Fibroblast of pulmonary artery (primary cell): ENCODE results near the gene EPB41L4A.
"Not testable (repeated sequence)": the region's sequence is repeated elsewhere in the genome, so short reads cannot be mapped to it uniquely, and the experiment has no call there.

Experiments
- DNase-seq: peaks from one replicate; pipeline ENCODE4 v3.0.0-alpha.2; 2010; ENCODE audit warnings: low read depth
- H3K4me3 ChIP-seq: replicated peaks from 2 replicates; pipeline ENCODE4 v1.5.1; 2011; ENCODE audit warnings: low read depth, mild to moderate bottlenecking, control low read depth, low read length, moderate library complexity
- TF ChIP-seq, protein P1 (sequence below): IDR thresholded peaks from 2 replicates; pipeline ENCODE4 v1.5.1; 2011; ENCODE audit warnings: mild to moderate bottlenecking, control low read depth, low read length, inconsistent platforms; ENCODE audit errors: missing control alignments

EPB41L4A gene

DNA sequence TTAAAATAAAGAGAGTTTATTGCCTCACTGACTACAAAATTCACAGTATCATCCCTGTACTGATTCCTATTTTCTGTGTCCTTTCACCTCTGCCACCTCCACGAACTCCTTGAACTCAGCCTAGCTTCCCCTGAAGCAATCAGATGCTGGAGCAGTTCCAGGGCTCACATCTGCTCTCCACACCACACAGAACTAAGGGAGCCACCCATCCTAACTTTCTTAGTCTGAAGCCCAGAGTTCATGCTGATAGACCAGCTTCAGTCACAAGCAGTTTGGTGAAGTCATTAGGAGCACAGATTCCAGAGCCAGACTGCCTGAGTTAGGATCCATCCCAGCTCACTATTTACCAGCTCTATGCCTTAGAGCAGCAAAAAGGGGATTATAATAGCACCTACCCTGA is 15.6 kb upstream of the EPB41L4A start:
- TF ChIP-seq, protein P1, sequence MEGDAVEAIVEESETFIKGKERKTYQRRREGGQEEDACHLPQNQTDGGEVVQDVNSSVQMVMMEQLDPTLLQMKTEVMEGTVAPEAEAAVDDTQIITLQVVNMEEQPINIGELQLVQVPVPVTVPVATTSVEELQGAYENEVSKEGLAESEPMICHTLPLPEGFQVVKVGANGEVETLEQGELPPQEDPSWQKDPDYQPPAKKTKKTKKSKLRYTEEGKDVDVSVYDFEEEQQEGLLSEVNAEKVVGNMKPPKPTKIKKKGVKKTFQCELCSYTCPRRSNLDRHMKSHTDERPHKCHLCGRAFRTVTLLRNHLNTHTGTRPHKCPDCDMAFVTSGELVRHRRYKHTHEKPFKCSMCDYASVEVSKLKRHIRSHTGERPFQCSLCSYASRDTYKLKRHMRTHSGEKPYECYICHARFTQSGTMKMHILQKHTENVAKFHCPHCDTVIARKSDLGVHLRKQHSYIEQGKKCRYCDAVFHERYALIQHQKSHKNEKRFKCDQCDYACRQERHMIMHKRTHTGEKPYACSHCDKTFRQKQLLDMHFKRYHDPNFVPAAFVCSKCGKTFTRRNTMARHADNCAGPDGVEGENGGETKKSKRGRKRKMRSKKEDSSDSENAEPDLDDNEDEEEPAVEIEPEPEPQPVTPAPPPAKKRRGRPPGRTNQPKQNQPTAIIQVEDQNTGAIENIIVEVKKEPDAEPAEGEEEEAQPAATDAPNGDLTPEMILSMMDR = no peak
- no peak overlapping the region for H3K4me3 ChIP-seq
- no peak for DNase-seq

DNA sequence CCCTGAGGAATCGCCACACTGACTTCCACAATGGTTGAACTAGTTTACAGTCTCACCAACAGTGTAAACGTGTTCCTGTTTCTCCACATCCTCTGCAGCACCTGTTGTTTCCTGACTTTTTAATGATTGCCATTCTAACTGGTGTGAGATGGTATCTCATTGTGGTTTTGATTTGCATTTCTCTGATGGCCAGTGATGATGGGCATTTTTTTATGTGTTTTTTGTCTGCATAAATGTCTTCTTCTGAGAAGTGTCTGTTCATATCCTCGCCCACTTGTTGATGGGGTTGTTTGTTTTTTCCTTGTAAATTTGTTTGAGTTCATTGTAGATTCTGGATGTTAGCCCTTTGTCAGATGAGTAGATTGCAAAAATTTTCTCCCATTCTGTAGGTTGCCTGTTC is 7.1 kb upstream of the EPB41L4A start:
- not testable (repeated sequence) for H3K4me3 ChIP-seq, DNase-seq

DNA sequence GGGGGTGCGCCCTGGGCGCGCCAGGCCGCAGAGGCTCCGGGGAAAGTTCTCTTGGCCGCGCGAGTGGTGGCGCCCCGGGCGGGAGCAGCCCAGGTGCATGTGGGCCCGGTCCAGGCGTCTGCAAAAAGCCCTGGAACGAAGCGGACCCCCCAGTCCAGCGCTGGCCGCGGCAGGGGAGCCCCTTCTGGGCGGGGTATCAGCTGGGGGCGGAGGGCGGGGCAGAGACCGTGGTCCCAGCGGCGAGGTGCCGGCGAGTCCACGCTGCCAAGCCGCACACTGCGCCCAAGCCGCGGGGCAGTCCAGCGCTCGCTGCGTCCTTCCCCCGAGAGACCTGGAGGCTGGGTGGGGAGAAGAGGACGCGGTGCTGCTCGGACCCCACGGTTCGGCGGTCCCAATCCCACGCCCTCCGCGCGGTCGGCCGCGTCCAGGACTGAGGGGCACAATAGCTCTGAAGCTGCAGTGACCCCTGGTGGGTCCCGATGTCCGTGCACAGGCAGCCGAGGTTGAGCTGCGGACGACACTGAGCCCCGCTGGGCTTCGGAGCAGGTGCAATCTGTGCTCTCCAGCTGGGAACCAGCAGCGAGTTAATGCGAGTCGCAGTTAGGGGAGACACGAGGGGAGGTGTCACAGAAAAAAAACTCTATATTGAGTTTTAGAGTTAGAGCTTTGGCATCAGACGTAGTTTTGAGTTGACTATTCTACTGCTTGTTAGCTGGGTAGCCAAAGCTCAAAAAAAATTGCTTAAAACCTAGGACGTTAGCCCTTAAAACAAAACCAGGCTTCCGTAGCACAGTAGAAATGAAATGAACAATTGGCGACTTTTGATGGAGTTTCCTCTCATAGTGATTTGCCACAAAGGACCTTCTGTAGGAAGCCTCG is 1.1 kb upstream of the EPB41L4A start:
- peak; percentile 67 for DNase-seq
- peak overlapping the region; percentile 59 for H3K4me3 ChIP-seq
- TF ChIP-seq, protein P1 = peak; percentile 80

DNA sequence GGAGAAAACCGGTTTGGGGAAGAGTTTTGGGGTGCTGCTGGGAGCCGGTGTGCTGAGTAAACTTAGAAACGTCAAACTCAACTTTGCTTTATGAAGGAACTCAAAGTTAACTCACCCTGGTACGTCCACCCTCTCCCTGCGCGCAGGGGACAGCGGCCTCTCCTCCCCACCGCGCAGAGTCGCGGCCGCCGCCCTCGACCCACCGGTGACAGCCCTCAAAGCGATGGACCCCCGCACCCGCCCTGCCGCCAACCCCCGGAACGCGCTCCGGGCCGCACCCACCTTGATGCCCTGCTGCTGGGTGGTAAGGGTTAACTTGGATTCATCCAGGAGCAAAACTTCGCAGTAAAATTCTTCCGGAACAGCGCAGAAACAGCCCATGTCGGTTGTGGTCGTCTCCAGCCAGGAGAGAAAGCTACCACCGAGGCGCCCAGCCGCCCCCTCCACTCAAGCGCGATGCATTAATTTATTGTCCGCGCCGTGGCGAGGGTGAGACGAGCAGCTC is 366 bp downstream of the EPB41L4A start:
- peak; percentile 17 for DNase-seq
- H3K4me3 ChIP-seq = peak overlapping the region; percentile 59
- TF ChIP-seq, protein P1 = no peak

DNA sequence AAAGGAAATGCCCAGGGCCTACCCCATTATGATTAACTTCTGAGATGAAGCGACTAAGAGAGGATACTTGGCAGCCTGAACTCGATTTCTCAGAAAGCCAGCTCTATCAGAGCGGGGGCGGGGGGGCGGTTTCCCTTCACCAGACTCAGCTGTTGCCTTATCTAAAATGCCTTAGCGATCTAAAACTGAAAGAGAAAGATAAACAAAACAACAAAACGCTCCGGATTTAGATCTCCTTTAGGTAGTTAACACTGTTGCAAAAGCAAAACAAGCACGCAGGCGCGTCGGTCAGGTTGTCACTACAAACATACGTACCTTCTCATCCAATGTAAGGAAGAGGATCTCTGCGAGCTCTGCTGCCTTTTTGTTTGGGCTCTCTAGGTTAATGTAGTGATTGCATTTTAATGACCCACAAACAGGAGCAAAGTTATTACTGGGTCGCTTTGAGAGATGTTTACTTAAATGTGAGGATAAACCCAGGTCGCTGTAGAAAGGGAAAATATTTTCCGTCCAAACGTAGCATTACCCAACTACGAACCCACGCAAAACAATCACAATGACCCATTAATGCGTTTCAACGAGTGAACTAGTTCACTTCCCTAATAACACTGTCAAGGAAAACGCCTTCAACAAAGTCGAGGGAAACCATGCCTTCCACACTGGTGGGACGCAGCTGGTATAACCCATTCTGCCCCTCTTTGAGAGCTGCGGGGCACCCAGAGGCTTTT is 982 bp downstream of the EPB41L4A start:
- DNase-seq = peak; percentile 42
- TF ChIP-seq, protein P1 = no peak
- H3K4me3 ChIP-seq = peak overlapping the region; percentile 59

DNA sequence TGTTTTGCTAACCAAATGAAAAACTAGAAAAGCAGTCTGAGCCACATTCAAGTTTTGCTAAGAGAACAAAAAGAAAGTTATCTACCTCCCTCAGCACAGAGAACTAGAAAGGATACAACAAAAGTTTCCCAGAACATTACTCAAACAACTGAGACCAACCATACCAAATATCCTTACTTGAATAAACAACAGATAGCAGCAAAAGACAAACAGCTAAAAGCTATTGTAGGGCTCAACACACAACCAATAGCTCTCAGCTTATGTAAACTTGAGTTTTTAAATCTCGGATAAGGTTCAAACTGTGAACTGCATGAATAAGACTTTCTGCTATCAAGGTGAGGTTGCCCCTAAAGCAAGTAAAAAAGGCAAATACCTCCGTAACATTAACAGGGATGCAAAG is 3.5 kb downstream of the EPB41L4A start:
- no peak overlapping the region for H3K4me3 ChIP-seq
- TF ChIP-seq, protein P1 = no peak
- no peak for DNase-seq

DNA sequence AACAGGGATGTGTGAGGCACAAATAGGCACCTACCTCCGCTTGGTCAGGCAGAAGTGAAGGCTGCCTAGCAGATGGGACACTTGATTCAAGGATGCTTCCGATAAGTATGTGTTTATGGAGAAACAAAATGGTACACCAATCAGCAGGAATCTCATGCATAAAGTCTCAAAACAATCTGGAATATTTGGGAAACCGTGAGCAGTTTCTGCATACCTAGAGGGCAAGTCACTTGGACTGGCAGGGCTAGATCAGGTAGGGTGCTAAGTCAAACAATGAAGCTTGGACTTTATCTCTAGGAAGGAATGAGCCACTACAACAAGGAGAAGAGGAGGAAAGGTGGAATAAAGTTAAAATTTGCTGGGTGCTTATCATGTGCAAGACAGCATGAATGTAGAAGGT is 5.5 kb downstream of the EPB41L4A start:
- TF ChIP-seq, protein P1 = no peak
- DNase-seq = no peak
- H3K4me3 ChIP-seq = no peak overlapping the region
